Endothelial cell of hepatic sinusoid (primary cell): ENCODE data around the gene SIGMAR1.

ENCODE experiments used
- in situ Hi-C: cut with HindIII; loops from 2 replicates; pipeline ENCODE4 v1.10.0; 2017; ENCODE audit warnings: low sequenced_read_pairs

Gene SIGMAR1

DNA sequence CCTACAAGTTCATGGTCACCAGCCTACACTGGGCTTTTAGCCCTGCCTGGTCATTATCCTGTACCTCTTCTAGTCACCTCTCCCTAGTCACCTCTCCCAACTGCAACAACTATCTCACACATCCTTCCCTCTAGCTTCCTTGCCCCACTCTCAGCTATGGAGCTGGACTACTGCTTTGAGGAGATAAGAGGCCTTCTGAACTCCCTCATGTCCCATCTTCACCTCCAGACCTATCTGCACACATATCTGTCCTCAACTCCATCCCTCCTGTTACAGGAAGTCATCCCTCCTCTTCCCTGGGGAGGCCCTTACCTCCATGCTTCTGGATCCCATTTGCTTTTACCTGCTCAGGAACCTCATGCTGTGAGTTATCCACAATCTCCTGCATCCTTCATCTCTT lies 31.4 kb downstream of the SIGMAR1 start:
- in situ Hi-C loops: no loop called here

DNA sequence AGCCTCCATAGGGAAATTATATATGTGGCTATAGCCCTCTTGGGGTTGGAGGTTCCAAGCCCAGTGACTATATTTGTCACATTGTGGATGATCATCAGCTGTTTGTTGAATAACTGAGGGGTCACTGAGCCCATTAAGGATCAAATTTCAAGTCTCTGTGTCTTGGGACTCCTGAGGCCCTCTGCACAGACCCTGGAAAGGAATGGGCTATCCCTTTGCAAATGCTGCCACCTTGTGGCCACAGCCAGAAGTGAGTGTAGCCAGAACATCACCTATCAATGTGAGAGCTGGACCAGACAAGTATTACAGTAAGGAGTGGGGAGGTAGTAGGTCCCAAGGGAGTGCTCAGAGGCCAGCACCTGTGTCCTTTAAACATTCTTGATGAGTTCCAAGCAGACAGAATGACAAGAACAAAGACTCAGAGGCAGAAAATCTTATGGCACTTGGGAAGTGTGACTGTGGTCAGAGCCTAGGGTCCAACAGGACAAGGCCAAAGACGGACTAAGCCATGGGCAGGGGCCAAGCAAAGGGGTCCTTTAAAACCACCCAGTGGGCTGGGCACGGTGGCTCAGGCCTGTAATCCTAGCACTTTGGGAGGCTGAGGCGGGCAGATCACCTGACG lies 33.9 kb downstream of the SIGMAR1 start:
- in situ Hi-C loops: no loop called here

DNA sequence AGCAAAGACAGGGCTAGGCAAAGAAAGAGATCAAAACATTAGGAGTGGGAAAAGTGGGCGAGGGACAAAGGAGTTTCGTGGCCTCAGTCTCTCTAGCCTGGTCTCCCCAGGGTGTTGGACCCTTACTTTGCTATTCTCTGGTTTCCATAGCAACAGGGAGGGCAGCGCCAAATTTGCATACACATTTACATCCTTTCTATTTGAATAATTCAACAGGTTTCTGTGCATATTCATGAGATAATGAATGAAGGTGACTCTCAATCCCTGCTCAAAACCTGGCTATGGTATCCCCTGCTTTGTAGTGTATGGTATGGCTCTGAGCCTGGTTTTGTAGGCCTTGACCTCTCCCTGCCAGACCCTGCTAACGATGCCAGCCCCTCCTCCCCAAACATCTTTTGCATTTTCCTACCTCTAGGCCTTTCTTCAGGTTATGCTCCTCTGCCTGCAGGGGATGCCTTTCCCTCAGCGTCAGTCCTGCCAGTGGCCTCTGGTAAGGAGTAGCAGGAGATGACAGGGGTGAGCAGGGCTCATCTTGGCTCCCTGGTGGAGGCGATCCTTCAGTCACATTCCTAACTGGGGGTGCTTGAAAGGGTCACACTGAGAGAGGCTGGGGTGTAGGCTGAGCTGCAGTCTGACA lies 35.5 kb downstream of the SIGMAR1 start:
- in situ Hi-C loops: no loop called here

DNA sequence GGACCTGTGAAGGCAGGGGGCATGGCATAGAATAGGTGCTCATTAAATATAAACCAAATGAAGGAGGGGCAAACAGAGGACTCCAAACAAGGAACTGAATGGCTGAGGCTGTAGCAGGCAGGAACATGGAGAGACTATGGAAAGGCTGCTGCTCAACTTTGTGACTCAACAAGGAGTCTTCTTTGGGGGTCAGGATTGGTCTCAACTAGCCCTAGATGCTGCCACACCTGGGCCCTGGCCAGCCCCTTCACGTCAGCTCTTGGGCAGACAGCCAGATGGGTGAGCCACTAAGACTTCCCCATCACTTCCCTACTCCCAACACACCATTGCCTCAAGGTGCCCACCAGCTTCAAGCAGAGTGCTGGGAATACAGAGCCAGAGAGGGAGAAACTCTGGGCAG lies 36.7 kb downstream of the SIGMAR1 start:
- in situ Hi-C loops: no loop called here

DNA sequence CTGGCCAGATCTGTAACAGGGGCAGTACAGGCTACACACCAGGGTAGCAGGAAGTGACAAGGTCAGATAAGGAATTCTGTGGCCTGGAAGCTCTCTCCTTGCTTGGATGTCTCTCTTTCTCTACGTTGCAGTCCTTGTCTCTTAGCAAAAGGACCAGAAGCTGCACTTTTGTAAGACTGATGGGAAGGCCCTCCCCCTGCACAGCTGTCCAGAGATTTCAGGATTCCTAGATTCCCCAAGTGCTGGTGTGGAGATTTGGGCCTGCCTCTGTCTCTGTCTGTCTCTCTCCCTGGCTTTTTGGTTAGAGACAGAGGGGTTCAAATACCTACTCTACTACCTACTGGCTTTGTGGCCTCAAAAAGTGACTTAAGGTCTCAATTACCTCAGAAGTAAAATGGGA lies 38.0 kb downstream of the SIGMAR1 start:
- in situ Hi-C loops: no loop called here

DNA sequence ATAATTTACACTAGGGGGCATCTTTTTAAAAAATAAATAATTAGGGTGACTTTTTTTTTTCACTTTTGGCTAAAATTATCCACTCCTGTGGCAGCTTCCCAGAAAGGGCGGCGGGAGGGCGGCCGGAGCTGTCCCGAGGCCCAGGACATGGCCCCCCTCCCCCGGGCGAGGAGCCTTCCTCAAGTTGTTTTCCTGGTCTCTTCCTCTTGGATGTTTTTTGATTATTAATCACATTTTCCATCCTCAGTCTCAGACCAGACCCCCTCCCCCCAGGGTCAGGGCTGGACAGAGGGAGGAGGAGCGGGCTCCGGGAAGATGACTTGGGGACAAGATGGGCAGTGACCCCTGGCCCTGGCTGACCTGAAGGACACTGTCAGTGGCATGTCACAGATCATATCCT lies 43.4 kb downstream of the SIGMAR1 start:
- in situ Hi-C loops: no loop called here

DNA sequence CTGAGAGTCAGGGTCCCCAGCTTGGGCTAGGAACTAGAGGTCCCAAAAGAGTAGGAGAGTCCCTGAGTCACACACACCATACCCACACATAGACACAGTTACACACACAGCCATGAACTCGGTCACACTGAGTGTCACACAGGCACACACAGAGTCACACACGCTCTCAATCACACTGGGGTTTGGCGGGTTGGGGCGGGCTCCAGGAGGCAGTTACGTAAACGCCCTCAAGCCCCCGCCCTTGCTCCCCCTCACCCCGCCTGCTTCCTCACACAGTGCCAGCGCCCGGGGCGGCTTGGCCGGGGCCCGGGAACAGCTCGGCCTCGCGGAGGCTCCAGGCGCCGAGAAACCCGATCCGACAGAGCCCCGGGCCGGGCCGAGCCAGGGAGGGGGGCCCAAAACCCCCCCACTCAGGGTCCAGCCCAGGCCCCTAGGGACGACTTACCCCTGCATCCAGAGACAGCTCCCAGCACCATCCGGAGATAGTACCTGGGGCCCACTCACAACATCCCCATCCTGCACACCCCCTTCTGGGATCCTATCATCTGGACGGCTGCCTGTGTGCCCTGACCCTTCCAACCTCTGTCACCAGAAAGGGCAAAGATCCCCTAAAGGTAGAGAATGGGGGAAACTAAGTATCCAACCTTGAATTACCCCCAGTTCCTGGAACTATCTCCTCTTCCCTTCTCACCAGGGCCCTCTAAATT lies 44.5 kb downstream of the SIGMAR1 start:
- in situ Hi-C loops: no loop called here

DNA sequence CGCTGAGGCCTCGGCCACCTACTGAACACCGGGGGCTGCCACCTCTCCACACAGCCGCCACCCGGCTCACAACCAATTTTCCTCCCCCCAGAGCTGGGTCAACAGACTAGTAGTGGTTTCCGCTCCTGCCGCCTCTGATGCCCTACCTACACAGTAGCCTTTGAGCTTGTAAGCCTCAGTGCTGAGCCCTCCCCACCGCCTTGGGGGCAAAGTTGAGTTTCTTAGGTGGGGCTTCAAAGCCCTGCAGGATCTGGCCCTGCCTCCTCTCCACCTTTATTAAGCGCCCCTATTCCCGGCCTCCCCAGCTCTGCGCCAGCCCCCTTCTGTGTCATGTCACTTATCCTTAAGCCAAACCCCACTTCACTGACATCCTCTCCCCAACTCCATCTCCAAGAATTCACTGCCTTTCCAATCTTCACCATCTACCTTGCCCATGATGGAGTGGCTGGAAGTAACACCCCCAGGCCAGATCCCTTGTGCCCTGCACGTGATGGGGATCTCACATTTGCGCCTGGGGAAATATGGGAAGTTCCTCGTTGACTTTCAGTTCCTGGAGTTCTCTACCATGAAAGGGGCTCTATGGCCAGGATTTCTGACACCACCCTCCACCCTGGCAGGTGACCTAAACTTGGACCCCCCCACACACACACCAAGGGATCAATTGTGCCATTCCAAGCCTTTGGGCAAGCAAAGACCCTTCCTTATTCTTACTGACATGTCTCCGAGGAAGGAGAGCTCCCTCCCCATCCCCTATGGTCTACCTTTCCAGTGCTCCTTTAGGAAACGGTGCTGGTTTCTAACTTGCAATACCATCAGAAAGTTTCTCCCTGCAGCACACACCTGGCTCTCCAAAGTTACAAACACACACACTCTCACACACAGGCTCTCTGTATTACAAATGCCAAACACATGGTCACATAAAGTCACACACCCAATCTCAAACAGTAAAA lies 45.4 kb downstream of the SIGMAR1 start:
- in situ Hi-C loops: no loop called here

DNA sequence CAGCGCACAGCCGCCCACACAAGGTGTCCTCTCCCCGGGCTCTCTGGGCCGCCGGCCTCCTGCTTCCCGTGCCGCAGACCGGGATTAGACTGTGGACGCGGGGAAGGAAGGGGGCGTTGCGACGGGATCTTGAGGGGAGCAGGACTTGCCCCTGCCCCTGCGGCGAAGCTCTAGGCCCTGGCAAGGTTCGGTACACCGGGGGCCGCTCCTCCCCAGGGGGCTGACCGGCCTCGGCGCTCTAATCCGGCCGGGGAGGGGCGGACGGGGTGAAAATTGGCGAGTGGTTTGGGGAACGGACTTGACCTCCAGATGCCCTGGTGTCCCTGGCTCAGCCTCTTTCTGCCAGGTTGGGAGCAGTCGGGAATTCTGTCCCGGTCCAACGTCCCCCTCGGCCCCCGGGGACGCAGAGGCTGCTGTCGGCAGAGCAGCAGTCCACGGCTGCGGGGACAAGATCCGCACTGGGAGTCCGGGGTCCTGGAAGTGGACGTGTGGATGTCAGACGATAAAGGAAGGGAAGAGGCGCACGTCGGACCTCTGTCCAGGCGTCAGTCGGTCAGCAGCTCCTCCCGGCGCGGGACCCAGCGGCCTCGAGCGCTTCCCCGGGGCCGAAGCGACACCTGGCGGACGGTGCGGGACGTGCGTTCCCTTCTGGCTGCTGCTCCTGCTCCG lies 46.2 kb downstream of the SIGMAR1 start:
- in situ Hi-C loops: no loop called here

DNA sequence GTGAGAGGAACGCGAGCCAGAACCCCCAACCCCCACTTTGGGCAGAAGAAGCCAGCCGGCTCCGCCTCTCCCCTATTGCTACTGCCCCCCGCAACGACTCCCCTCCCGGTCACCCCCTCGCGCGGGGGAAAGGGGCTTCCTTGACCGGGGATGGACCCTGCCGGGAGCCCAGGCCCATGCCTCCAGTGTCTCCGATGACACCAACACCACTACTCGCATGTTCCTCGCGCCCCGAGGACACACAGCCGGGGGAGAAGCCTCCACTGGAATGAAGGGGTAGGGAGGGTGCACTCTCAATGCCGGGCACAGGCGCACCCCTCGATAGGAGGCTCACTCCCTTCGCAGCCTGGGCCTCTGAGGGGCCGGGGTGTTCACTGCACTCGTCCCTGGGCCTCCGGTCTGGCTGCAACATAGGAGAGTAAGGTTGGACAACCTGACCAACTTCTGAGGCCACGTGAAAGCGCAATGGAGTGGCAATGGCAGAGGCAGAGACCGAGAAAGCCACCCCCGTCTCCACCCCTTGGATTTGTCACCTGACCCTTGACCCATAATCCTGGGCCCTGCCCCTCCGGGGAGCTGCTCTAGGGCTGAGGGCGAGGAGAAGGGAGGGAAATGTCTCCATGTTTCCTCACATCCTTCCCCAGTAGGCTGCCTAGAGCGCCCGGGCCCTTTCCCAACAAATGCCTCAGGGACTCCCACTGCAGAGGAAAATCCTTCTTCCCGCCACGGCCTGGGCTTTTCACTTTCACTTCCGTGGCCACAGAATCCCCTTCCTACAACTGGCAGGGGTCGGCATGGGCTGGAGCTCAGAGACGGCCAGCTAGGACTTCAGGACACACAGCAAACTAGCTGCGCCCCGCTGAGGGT lies 47.0 kb downstream of the SIGMAR1 start:
- in situ Hi-C loops: no loop called here

DNA sequence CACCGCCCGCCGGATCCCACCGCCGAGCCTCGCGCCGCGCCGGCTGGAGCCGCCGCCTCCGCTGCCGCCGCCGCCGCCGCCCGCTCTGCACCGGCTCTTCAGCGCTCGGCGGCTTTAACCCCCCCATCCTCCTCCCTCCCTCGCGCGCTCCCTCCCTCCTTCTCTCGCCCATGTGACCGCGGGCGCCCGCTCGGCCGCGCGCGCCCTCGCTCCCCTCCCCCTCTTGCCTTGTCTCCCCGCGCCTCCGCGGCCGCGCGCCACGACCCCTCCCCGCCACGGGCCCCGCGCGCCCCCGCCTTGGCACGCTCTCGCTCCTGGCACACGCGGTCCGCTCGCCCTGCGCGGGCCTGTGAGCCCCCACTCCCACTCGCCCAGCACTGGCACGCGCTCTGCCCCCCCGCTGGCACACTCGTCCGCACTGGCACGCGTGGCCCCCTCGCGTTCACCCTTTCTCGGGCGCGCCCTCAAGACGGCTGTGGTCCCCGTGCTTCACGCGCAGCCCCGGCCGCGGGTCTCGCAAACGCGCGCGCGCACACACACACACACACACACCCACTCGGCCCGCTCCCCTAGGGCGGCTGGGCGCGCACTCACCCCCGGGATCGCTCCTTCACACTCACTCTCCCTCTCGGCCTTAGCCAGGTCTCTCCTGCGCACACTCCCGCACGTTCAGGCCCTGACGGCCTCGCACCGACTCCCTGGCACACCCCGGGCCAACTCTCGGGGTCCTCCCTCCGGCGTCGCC lies 47.8 kb downstream of the SIGMAR1 start, which contains the start of gene CNTFR:
CNTFR (minus strand) TSS at position 89 of the 745 bp plus-strand sequence. CDS start 20,743 bp downstream, outside the sequence.
- in situ Hi-C loops: no loop called here

DNA sequence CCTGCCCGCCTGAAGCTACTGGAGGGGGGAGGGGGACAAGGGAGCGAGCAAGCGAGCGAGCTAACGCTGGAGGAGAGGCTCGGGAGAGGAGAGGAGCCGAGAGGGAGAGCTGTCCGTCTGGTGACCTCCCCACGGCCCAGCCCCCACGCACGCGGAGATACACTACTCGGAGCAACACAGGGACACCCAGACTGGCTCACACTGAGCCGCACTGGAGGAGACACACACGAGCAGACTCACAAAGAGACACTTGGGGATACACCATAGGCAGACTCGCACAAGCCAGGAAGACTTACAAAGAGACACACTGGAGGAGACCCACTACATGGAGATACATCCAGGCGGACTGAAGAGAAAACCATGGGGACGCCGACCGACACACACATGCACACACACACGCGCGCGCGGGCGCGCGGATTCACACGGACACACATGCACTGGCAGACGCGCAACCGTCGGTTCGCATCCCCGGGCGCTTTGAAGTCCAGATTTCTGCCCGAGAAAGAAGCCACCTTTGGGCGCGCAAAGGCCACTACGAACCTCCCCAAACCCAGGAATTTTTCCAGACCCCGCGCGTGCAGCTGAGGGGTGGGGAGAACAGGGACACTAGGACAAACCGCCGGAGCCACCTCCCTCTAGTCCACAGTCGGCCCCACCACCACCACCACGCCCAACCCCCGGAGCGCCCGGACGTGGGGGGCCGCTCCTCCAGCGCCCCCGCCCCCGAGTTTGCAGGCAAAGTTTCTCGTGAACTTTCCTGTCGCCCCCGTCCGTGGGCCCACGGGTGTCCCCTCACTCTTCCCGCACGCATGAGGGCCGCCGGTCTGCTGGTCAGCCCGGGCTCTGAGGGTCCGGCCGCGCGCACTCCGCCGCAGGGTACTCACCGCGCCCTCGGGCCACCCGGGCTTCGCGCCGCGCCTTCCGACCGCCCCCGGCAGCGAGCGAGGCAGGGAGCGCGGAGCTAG lies 48.6 kb downstream of the SIGMAR1 start:
- in situ Hi-C loops: no loop called here

DNA sequence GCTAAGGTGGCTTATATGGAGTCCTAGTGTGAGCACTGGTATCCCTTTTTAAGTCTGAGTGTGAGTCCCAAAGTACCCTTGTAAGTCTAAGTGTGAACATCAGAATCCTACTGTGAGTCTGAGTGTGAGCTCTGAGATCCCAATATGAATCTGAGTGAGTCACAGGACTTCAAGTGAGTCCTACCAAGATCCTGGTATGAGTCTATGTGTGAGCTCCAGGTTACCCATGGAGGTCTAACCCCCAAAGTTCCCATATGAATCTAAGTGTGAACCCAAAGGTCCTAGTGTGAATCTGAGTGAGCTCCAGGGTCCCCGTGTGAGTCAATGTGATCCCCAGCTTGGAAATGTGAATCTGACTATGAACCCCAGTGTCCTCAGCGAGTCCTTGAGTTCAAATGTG lies 50.3 kb downstream of the SIGMAR1 start:
- in situ Hi-C loops: no loop called here

DNA sequence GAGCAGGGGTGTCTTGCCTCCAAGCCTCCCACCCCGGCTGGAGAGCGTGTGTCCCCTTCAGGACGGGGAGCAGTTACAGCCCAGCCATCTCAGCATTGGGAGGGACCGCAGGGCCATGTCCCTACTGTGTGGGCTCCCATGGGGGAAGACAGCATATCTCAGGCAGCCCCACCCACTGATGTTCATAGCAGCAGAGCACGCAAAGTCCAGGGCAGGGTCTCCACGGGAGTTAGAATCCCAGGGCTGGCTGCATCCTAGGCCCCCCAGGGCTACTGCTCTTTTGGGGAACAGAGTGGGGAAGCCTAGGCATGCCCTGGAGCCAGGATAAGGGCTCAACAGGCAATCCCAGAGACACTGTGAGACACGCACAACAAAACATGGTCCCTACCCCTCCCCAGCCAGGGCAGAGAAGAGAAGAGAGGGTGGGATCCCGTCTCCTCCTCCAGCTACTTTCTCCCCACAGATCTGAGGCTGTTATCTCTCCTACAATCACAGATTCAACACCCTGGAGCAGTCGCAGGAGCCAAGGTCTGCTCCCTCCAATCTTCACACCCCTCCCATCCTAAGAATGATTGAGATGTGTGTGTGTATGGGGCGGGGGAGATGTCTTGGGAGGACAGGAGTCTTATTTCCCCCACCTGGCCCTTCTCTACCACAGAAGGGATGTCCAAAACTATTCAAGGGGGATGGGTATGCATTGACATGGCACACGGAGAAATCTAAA lies 51.5 kb downstream of the SIGMAR1 start:
- in situ Hi-C loops: no loop called here

DNA sequence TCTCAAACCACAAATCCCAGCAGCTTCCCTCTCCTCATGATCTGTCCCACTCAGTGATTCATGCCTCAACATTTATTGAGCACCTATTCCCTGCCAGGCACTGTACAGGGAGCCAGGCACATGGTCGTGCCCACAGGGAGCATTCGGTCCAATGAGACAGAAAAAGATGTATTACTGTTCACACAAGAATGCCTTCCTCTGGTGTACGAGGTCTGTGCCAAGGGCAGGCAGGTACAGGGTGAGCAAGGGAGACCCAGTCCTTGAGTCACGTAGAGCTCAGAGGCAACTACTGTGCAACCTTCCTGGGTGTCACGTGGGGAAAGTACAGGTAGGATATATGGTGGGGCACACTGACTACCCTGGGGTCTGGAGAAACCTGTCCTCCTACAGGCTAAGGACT lies 52.6 kb downstream of the SIGMAR1 start:
- in situ Hi-C loops: loop anchor here (5.0 kb wide), 1 partner anchor 73 kb away; no protein-coding TSS in a partner anchor
